GM18858 (cell line): ENCODE data around the gene OTULIN.

Experiments
- ATAC-seq: cut with Tn5 transposase; IDR thresholded peaks from one replicate; pipeline ENCODE4 v1.9.1; 2021; ENCODE audit not compliant: unreplicated experiment

OTULIN gene

GRCh38 chr5:14741131-14741530 is 76.6 kb downstream of the OTULIN start:
- no peak for ATAC-seq

GRCh38 chr5:14741801-14742440 is 77.4 kb downstream of the OTULIN start:
- ATAC-seq, result no peak

- no peak for ATAC-seq
Measured at GRCh38 chr5:14742498-14742897, 78.0 kb downstream of the OTULIN start.

GRCh38 chr5:14743601-14744295 is 79.2 kb downstream of the OTULIN start:
- no peak for ATAC-seq

- no peak for ATAC-seq
Measured at GRCh38 chr5:14744296-14745187, 80.0 kb downstream of the OTULIN start.

- ATAC-seq, result no peak
Measured at GRCh38 chr5:14745188-14745563, 80.7 kb downstream of the OTULIN start.

GRCh38 chr5:14745753-14746152 is 81.2 kb downstream of the OTULIN start:
- ATAC-seq, result no peak

- no peak for ATAC-seq
Measured at GRCh38 chr5:14748180-14748900, 83.8 kb downstream of the OTULIN start.
